ENCODE measurements around the gene RABAC1. TPM values are rescaled to one million over a fixed set of nuclear protein-coding genes. Genes with fewer than 3 reads are reported as not detected.

The RABAC1 gene
- total and polyA plus RNA-seq, 2 of the 4 experiments (the other 2 are of a cell fraction), result 117 to 276 TPM

DNA sequence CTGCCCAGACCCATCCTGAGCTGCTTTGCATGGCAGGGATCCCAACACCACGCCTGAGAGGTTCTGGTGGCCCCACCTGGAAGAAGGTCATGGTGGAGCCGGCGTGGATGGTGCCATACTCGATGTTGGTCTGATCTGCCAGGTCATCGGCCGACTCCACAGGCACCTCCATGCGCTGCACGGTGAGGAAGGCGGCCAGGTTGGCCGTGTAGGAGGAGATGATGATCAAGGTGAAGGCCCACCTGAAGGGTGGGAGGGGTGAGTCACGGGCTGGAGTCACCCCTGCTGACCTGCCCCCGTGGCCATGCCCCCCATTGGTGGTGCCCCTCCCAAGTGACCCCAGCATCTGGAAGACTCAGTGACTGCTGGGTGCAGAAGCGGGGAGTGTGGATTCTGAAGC lies 47.4 kb upstream of the RABAC1 start:
- TF ChIP-seq, protein P1, sequence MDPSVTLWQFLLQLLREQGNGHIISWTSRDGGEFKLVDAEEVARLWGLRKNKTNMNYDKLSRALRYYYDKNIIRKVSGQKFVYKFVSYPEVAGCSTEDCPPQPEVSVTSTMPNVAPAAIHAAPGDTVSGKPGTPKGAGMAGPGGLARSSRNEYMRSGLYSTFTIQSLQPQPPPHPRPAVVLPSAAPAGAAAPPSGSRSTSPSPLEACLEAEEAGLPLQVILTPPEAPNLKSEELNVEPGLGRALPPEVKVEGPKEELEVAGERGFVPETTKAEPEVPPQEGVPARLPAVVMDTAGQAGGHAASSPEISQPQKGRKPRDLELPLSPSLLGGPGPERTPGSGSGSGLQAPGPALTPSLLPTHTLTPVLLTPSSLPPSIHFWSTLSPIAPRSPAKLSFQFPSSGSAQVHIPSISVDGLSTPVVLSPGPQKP (IDR thresholded peaks at IDR 0.05; ENCODE audit: borderline replicate concordance, low read depth, low read length), result no peak
- TF ChIP-seq RCOR1 (IDR thresholded peaks at IDR 0.05; ENCODE audit: insufficient replicate concordance, low read length) (no peak), MAZ (IDR thresholded peaks at IDR 0.05; ENCODE audit: borderline replicate concordance, low read depth, low read length) (no peak), RAD21 (IDR thresholded peaks at IDR 0.05; ENCODE audit: low read length) (no peak), BHLHE40 (IDR thresholded peaks at IDR 0.05; ENCODE audit: low read depth, low read length) (no peak), RFX5 (IDR thresholded peaks at IDR 0.05; ENCODE audit: low read depth, low read length) (no peak)
- no peaks in the 10 kb centered on the region for H3K9me3 ChIP-seq (ENCODE audit: control insufficient read depth, insufficient read depth, low read length)
- BruUV-seq (replicated peaks), result no TSS peak

More for the DNA sequence above, 47.4 kb upstream of the RABAC1 start:
- no peak overlapping the region for H2BK5ac ChIP-seq (ENCODE audit: low read depth, low read length, poor library complexity, severe bottlenecking)
- no peak overlapping the region for H2AK5ac ChIP-seq (ENCODE audit: low read depth, low read length)
- ATAC-seq (ENCODE audit: low read depth) (no peak), DNase-seq (no peak)
- H2AK9ac ChIP-seq (replicated peaks; ENCODE audit: low read depth, low read length, poor library complexity), result no peak overlapping the region
- no peak overlapping the region for H3K56ac ChIP-seq (ENCODE audit: extremely low read depth, insufficient read depth, low read length)
- intact Hi-C loops (cut with micrococcal nuclease), result no loop called here
- H4K91ac ChIP-seq (ENCODE audit: insufficient read depth, low read depth, low read length), result no peak overlapping the region
- H4K8ac ChIP-seq (ENCODE audit: low read depth in 2 of 2, low read length in 2 of 2), result no peak overlapping the region
- no peaks in the 10 kb centered on the region for H3K79me1 ChIP-seq (ENCODE audit: low read depth in 1 of 2, low read length in 2 of 2)
- no peak overlapping the region for H3K27ac ChIP-seq (ENCODE audit: insufficient read depth, low read length)
- H4K20me1 ChIP-seq (ENCODE audit: insufficient read depth, low read length), result no peaks in the 10 kb centered on the region; the same call in 1 of the 2 replicates
- no peak overlapping the region for H3K4me3 ChIP-seq (ENCODE audit: insufficient read depth, low read depth, low read length)
- ChIA-PET CTCF (interaction anchor here (0.6 kb wide), 1 partner anchor 10 kb away, joined by 4 read pairs; no protein-coding TSS in a partner anchor), POLR2A (ENCODE audit: unreplicated experiment) (no interaction called here)
- H3K4me1 ChIP-seq (ENCODE audit: control insufficient read depth, insufficient read depth, low read length), result peaks cover 3% of the 10 kb centered on the region; the same call in 1 of the 2 replicates
- H3K14ac ChIP-seq (replicated peaks; ENCODE audit: low read depth, low read length), result no peak overlapping the region
- no peak overlapping the region for H3K4ac ChIP-seq (ENCODE audit: low read depth, low read length)
- H2BK15ac ChIP-seq (ENCODE audit: low read depth, low read length), result no peak overlapping the region
- no peak overlapping the region for H3K4me2 ChIP-seq (ENCODE audit: low read depth, low read length)
- H2BK20ac ChIP-seq (ENCODE audit: low read depth, low read length), result no peak overlapping the region
- no peak overlapping the region for H4K5ac ChIP-seq (ENCODE audit: low read depth, low read length)
- H3K27me3 ChIP-seq (ENCODE audit: control insufficient read depth, insufficient read depth, low read length), result peaks cover 34% of the 10 kb centered on the region
- no peak overlapping the region for H3K9ac ChIP-seq (ENCODE audit: low read depth, low read length)
- H3K18ac ChIP-seq (ENCODE audit: low read depth, low read length), result no peak overlapping the region
- in situ Hi-C loops (cut with MboI; ENCODE audit: low sequenced_read_pairs), result no loop called here
- peaks cover 2% of the 10 kb centered on the region; the same call in 1 of the 2 replicates for H3K9me1 ChIP-seq (ENCODE audit: insufficient read depth, low read length)
- no peak overlapping the region for H2AFZ ChIP-seq (replicated peaks; ENCODE audit: low read length, poor library complexity)
- H3K36me3 ChIP-seq (ENCODE audit: control insufficient read depth, insufficient read depth, low read length), result no peaks in the 10 kb centered on the region
- dilution Hi-C loops (cut with HindIII; ENCODE audit: low sequenced_read_pairs, unreplicated experiment), result no loop called here
- no peak overlapping the region for H2BK120ac ChIP-seq (ENCODE audit: low read depth, low read length)
- H3K23ac ChIP-seq (ENCODE audit: low read depth, low read length), result no peak overlapping the region
- 83% methylated on average over 9 of the region's 13 CpGs; no CpG with 5 or more reads in 1 of the 2 experiments for WGBS, 2 experiments (ENCODE audit: extremely low coverage in 2 of 2, insufficient read length in 1 of 2)

Data from IMR-90 (cell line).